Neural cell (in vitro differentiated cells): ENCODE measurements around the gene AMPH.

ENCODE experiments used
- EZH2 ChIP-seq: fragments of 200-600, 300-800 bp; shearing (Covaris generic), sonication (generic); IDR thresholded peaks from 2 replicates; pipeline ENCODE4 v1.6.1; 2014; ENCODE audit warnings: antibody characterized with exemption, low read length, borderline replicate concordance, mild to moderate bottlenecking; ENCODE audit not compliant: insufficient read depth, poor library complexity, severe bottlenecking
- POLR2AphosphoS5 ChIP-seq: IDR thresholded peaks from 2 replicates; pipeline ENCODE4 v1.6.1; 2012
- REST ChIP-seq: IDR thresholded peaks from 2 replicates; pipeline ENCODE4 v1.6.1; 2012; ENCODE audit warnings: borderline replicate concordance
- TAF1 ChIP-seq: IDR thresholded peaks from 2 replicates; pipeline ENCODE4 v1.6.1; 2012; ENCODE audit warnings: low read depth
- TF ChIP-seq, protein P1 (sequence below): fragments of 450-650 bp; IDR thresholded peaks from 2 replicates; pipeline ENCODE4 v1.5.1; 2014; ENCODE audit warnings: antibody characterized with exemption, mild to moderate bottlenecking, moderate library complexity; ENCODE audit not compliant: poor library complexity, severe bottlenecking

- TF ChIP-seq REST (no peak), EZH2 (no peak), POLR2AphosphoS5 (no peak), TAF1 (no peak)
- TF ChIP-seq, protein P1, sequence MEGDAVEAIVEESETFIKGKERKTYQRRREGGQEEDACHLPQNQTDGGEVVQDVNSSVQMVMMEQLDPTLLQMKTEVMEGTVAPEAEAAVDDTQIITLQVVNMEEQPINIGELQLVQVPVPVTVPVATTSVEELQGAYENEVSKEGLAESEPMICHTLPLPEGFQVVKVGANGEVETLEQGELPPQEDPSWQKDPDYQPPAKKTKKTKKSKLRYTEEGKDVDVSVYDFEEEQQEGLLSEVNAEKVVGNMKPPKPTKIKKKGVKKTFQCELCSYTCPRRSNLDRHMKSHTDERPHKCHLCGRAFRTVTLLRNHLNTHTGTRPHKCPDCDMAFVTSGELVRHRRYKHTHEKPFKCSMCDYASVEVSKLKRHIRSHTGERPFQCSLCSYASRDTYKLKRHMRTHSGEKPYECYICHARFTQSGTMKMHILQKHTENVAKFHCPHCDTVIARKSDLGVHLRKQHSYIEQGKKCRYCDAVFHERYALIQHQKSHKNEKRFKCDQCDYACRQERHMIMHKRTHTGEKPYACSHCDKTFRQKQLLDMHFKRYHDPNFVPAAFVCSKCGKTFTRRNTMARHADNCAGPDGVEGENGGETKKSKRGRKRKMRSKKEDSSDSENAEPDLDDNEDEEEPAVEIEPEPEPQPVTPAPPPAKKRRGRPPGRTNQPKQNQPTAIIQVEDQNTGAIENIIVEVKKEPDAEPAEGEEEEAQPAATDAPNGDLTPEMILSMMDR = no peak
Observed at GRCh38 chr7:38550836-38551235, 80.3 kb downstream of the AMPH start.
